ENCODE measurements around the gene SGPP1. TPM values are rescaled to one million over a fixed set of nuclear protein-coding genes. Genes with fewer than 3 reads are reported as not detected.
A peak's percentile ranks its signal among the peaks of the same experiment; 100 is the strongest.
"Not testable (repeated sequence)": the region's sequence is repeated elsewhere in the genome, so short reads cannot be mapped to it uniquely, and the experiment has no call there.

Gene SGPP1
- total RNA-seq, 2 donors from 2014 or later, result 23.1 to 24.4 TPM

GRCh38 chr14:63642229-63642611 lies 85.6 kb downstream of the SGPP1 start:
- WGBS, 2 donors, result 0 to 1% methylated on average over 12 of the region's 12 CpGs
- Histone ChIP-seq H3K9me3 (no peaks in the 10 kb centered on the region), H3K4me3 (peak overlapping the region in 1 of 2 donors; percentile 2), H3K36me3 (replicated peaks in 1 of 2; ENCODE audit: insufficient read depth in 1 of 2, low read depth in 2 of 2) (no peaks in the 10 kb centered on the region), H3K4me1 (peaks cover 33% of the 10 kb centered on the region), H3K27me3 (no peaks in the 10 kb centered on the region), H3K27ac (peak overlapping the region; percentile 93 to 99 (median 96))
- ATAC-seq (peak; percentile 75), DNase-seq (peak; percentile 82 to 95 (median 85))
- intact Hi-C loops (cut with DNase I), result no loop called here
- no peak for TF ChIP-seq CTCF (IDR thresholded peaks at IDR 0.05)
- no peak for TF ChIP-seq POLR2A (IDR thresholded peaks at IDR 0.05)

GRCh38 chr14:63641473-63642228 lies 86.2 kb downstream of the SGPP1 start, which contains the start of gene WDR89:
TSS of gene WDR89 (minus strand) at chr14:63641871. CDS start at chr14:63599942, 41,929 bp downstream.
- DNase-seq (peak; percentile 97 to 99 (median 98)), ATAC-seq (peak; percentile 94)
- Histone ChIP-seq H3K4me3 (peak within 1 kb of the TSS; percentile 19 to 22), H3K36me3 (replicated peaks in 1 of 2; ENCODE audit: insufficient read depth in 1 of 2, low read depth in 2 of 2) (no peaks in the 10 kb centered on the region), H3K4me1 (peaks cover 33% of the 10 kb centered on the region), H3K9me3 (no peaks in the 10 kb centered on the region), H3K27me3 (no peaks in the 10 kb centered on the region), H3K27ac (peak within 1 kb of the TSS; percentile 93 to 99 (median 96))
- intact Hi-C loops (cut with DNase I), result no loop called here
- WGBS, 2 donors, result 0% methylated on average over 9 to 60 of the region's 60 CpGs
- peak; percentile 74 to 97 (median 90) for TF ChIP-seq CTCF (IDR thresholded peaks at IDR 0.05)
- peak; percentile 66 to 90 (median 90) for TF ChIP-seq POLR2A (IDR thresholded peaks at IDR 0.05)

- H3K27me3 ChIP-seq, result no peaks in the 10 kb centered on the region
- H3K9me3 ChIP-seq, result no peaks in the 10 kb centered on the region
- intact Hi-C loops (cut with DNase I), result loop anchor here (10.0 kb wide), 1 partner anchor 126 kb away; no protein-coding TSS in a partner anchor
- 80 to 82% methylated on average over 1 of the region's 1 CpG for WGBS, 2 donors
- no peak overlapping the region for H3K4me3 ChIP-seq
- DNase-seq (peak in 1 of 4 donors; percentile 23), ATAC-seq (no peak)
- H3K27ac ChIP-seq, result no peak overlapping the region
- H3K36me3 ChIP-seq (replicated peaks in 1 of 2; ENCODE audit: insufficient read depth in 1 of 2, low read depth in 2 of 2), result peaks cover 0 to 4% of the 10 kb centered on the region in 2 donors
- H3K4me1 ChIP-seq, result peaks cover 32% of the 10 kb centered on the region
- TF ChIP-seq POLR2A (IDR thresholded peaks at IDR 0.05), result no peak
Measured at GRCh38 chr14:63638493-63638892, 89.4 kb downstream of the SGPP1 start.

GRCh38 chr14:63636094-63636635 lies 91.7 kb downstream of the SGPP1 start:
- not testable (repeated sequence) for H3K27ac ChIP-seq; DNase-seq; H3K36me3 ChIP-seq (replicated peaks in 1 of 2; ENCODE audit: insufficient read depth in 1 of 2, low read depth in 2 of 2); H3K27me3 ChIP-seq; H3K9me3 ChIP-seq; H3K4me3 ChIP-seq; ATAC-seq
- H3K4me1 ChIP-seq, result peaks cover 27% of the 10 kb centered on the region
- intact Hi-C loops (cut with DNase I), result loop anchor here (10.0 kb wide), 1 partner anchor 129 kb away; no protein-coding TSS in a partner anchor
- WGBS, 2 donors, result 93 to 95% methylated on average over 4 of the region's 4 CpGs

Small RNAs within 50 kb of the gene (small RNA-seq; reads per million reads assigned to genes)
- gene AL161670.1 (not detected), gene RF00012 (not detected), gene RNU7-116P (not detected)

Other genes with a start within 250 kb of the SGPP1 start
- 10 to 100 TPM in 1 of 2 donors, 1 to 10 TPM in 1; 9.2 to 12.5 TPM for gene PPP2R5E, start 184.7 kb downstream of the SGPP1 start, total RNA-seq
- gene WDR89, start 86.2 kb downstream of the SGPP1 start, total RNA-seq, result 1 to 10 TPM; 2.6 to 7.3 TPM
- gene SYNE2, start 124.9 kb upstream of the SGPP1 start, total RNA-seq, result 100 to 1,000 TPM; 163 to 240 TPM